SK-N-SH (cell line): Measurements from ENCODE around the gene KCNA10. TPM values are rescaled to one million over a fixed set of nuclear protein-coding genes. Genes with fewer than 3 reads are reported as not detected.

ENCODE experiments used
- CTCF ChIA-PET: fragments of 300-600, 350-600 bp; formaldehyde crosslinking; extraction: SDS; loops from one replicate; lab custom pipeline; 2021; lab: Yijun Ruan, JAX
- POLR2A ChIA-PET: fragments of 350-600 bp; sonication (Branson Sonifier 250); formaldehyde crosslinking; extraction: SDS; loops from one replicate; lab custom pipeline; 2020; ENCODE audit warnings: antibody characterized with exemption, inconsistent platforms; lab: Yijun Ruan, JAX
- DNase-seq: peaks from one replicate; pipeline ENCODE4 v3.0.0; 2012
- H2AFZ ChIP-seq: fragments of 200-600 bp; sonication (generic); 2 replicates; pipeline ENCODE4 v1.8.1; 2016; ENCODE audit warnings: antibody characterized with exemption, mild to moderate bottlenecking, low read depth
- H3F3A ChIP-seq: fragments of 200-600 bp; sonication (generic); replicated peaks from 2 replicates; pipeline ENCODE3; 2016; ENCODE audit warnings: antibody characterized with exemption, mild to moderate bottlenecking; ENCODE audit not compliant: insufficient read depth
- H3K27ac ChIP-seq, 2 experiments: fragments of 200-500 bp in 1 of 2; fragments of 200-600 bp in 1 of 2; sonication (Bioruptor generic) in 1 of 2; sonication (generic), shearing (Covaris generic) in 1 of 2; 2 replicates each; pipeline versions ENCODE4 v1.5.1 to v1.6.1; 2014 to 2016; ENCODE audit warnings: low read depth in 2 of 2, inconsistent platforms in 1 of 2, low read length in 1 of 2, mild to moderate bottlenecking in 1 of 2, mixed read lengths in 1 of 2
- H3K27me3 ChIP-seq: fragments of 200-600 bp; sonication (generic), shearing (Covaris generic); 2 replicates; pipeline ENCODE4 v1.6.1; 2016; ENCODE audit warnings: mixed run types; ENCODE audit not compliant: insufficient read depth
- H3K36me3 ChIP-seq, 2 experiments: fragments of 200-500 bp in 1 of 2; fragments of 200-600 bp in 1 of 2; sonication (Bioruptor generic) in 1 of 2; sonication (generic) in 1 of 2; replicated peaks in 1 of 2; 2 replicates each; pipeline versions ENCODE3 to v1.5.1; 2014 to 2016; ENCODE audit warnings: low read length in 1 of 2, mild to moderate bottlenecking in 1 of 2; ENCODE audit not compliant: insufficient read depth in 2 of 2, control insufficient read depth in 1 of 2
- H3K4me1 ChIP-seq, 2 experiments: fragments of 200-500 bp in 1 of 2; fragments of 200-600 bp in 1 of 2; sonication (Bioruptor generic) in 1 of 2; sonication (generic), shearing (Covaris generic) in 1 of 2; 2 replicates each; pipeline versions ENCODE4 v1.5.1 to v1.6.1; 2014 to 2016; ENCODE audit warnings: low read depth in 1 of 2, low read length in 1 of 2, mixed run types in 1 of 2; ENCODE audit not compliant: insufficient read depth in 2 of 2, control insufficient read depth in 1 of 2
- H3K4me2 ChIP-seq: fragments of 200-600 bp; sonication (generic), shearing (Covaris generic); 2 replicates; pipeline ENCODE4 v1.6.1; 2017; ENCODE audit warnings: mixed run types
- H3K4me3 ChIP-seq, 2 experiments: fragments of 200-500 bp in 1 of 2; fragments of 200-600 bp in 1 of 2; sonication (Bioruptor generic) in 1 of 2; sonication (generic), shearing (Covaris generic) in 1 of 2; 2 replicates each; pipeline versions ENCODE4 v1.5.1 to v1.8.1; 2014 to 2016; ENCODE audit warnings: low read depth in 2 of 2, inconsistent platforms in 1 of 2, low read length in 1 of 2, mild to moderate bottlenecking in 1 of 2, mixed read lengths in 1 of 2, moderate library complexity in 1 of 2
- H3K79me2 ChIP-seq: fragments of 200-600 bp; sonication (generic); 2 replicates; pipeline ENCODE4 v1.8.1; 2017; ENCODE audit warnings: mild to moderate bottlenecking; ENCODE audit not compliant: insufficient read depth
- H3K9ac ChIP-seq: fragments of 200-600 bp; sonication (generic); 2 replicates; pipeline ENCODE4 v1.6.1; 2017; ENCODE audit warnings: mixed run types
- H3K9me2 ChIP-seq: fragments of 200-600 bp; sonication (generic); 2 replicates; pipeline ENCODE4 v1.6.1; 2017; ENCODE audit warnings: mixed run types
- H3K9me3 ChIP-seq: fragments of 200-600 bp; sonication (generic); 2 replicates; pipeline ENCODE4 v1.6.1; 2017; ENCODE audit warnings: mixed run types, mild to moderate bottlenecking, moderate library complexity
- H4K20me1 ChIP-seq: fragments of 200-600 bp; sonication (generic); 2 replicates; pipeline ENCODE4 v1.6.1; 2017; ENCODE audit warnings: mild to moderate bottlenecking, mixed run types; ENCODE audit not compliant: insufficient read depth
- CHD2 ChIP-seq: fragments of 150-350 bp; IDR thresholded peaks from 2 replicates; pipeline ENCODE4 v1.6.1; 2018; ENCODE audit warnings: low read length; ENCODE audit not compliant: partially characterized antibody
- CTCF ChIP-seq: fragments of 200-600 bp; sonication (generic); IDR thresholded peaks from 2 replicates; pipeline ENCODE4 v1.6.1; 2017; ENCODE audit warnings: antibody characterized with exemption, mild to moderate bottlenecking, moderate library complexity
- EZH2phosphoT487 ChIP-seq: fragments of 200-600 bp; sonication (generic); IDR thresholded peaks from 2 replicates; pipeline ENCODE4 v1.6.1; 2017; ENCODE audit warnings: low read depth, mixed run types, mild to moderate bottlenecking, antibody characterized with exemption, moderate library complexity, borderline replicate concordance
- FOXJ3 ChIP-seq: sonication (generic); formaldehyde crosslinking; IDR thresholded peaks from 2 replicates; pipeline ENCODE4 v1.5.1; 2020; ENCODE audit warnings: mild to moderate bottlenecking, missing genetic modification reagents
- GABPA ChIP-seq: IDR thresholded peaks from 2 replicates; pipeline ENCODE4 v1.4.0; 2012; ENCODE audit warnings: low read depth, mild to moderate bottlenecking
- IRF3 ChIP-seq: fragments of 150-350 bp; IDR thresholded peaks from 2 replicates; pipeline ENCODE4 v1.6.1; 2016; ENCODE audit warnings: mild to moderate bottlenecking, low read depth, low read length
- JUND ChIP-seq: IDR thresholded peaks from 2 replicates; pipeline ENCODE4 v1.4.0; 2012
- MXI1 ChIP-seq: IDR thresholded peaks from 2 replicates; pipeline ENCODE4 v1.6.1; 2012; ENCODE audit warnings: mild to moderate bottlenecking, low read depth, low read length, improper control_type of control experiment
- RAD21 ChIP-seq: IDR thresholded peaks from 2 replicates; pipeline ENCODE4 v1.6.1; 2012; ENCODE audit warnings: mild to moderate bottlenecking, low read length
- RCOR1 ChIP-seq: fragments of 150-350 bp; IDR thresholded peaks from 2 replicates; pipeline ENCODE4 v1.6.1; 2017; ENCODE audit warnings: antibody characterized with exemption, low read length
- REST ChIP-seq: IDR thresholded peaks from 2 replicates; pipeline ENCODE4 v1.6.1; 2012; ENCODE audit warnings: mild to moderate bottlenecking, low read depth, low read length, moderate library complexity
- RFX5 ChIP-seq: IDR thresholded peaks from 2 replicates; pipeline ENCODE4 v1.6.1; 2012; ENCODE audit warnings: mild to moderate bottlenecking, improper control_type of control experiment, low read length
- SMC3 ChIP-seq: IDR thresholded peaks from 2 replicates; pipeline ENCODE4 v1.6.1; 2012; ENCODE audit warnings: low read depth, low read length, improper control_type of control experiment
- TCF12 ChIP-seq: IDR thresholded peaks from 2 replicates; pipeline ENCODE4 v1.4.0; 2012
- TEAD4 ChIP-seq: IDR thresholded peaks from 2 replicates; pipeline ENCODE4 v1.4.0; 2012; ENCODE audit warnings: mild to moderate bottlenecking, borderline replicate concordance; ENCODE audit not compliant: insufficient read depth
- USF1 ChIP-seq: IDR thresholded peaks from 2 replicates; pipeline ENCODE4 v1.4.0; 2012; ENCODE audit warnings: low read depth, borderline replicate concordance
- WGBS: methylation state at CpG from one replicate; pipeline ENCODE4 v1.1.6; 2017; ENCODE audit warnings: low lambda C conversion rate; 5-methylcytosine and 5-hydroxymethylcytosine counted together
- polyA plus RNA-seq, 3 experiments: library from polyadenylated mRNA; depleted of rRNA; stranded (reverse); fragments of >200 nt; gene quantifications; 2 replicates each; pipeline ENCODE4 v1.2.3, GENCODE V29; 2012

KCNA10 gene
- polyA plus RNA-seq, 1 of the 3 experiments (the other 2 are of a cell fraction) = not detected

GRCh38 chr1:110498270-110498669 lies 20.7 kb downstream of the KCNA10 start:
- H4K20me1 ChIP-seq = no peaks in the 10 kb centered on the region
- WGBS = 37% methylated on average over 6 of the region's 6 CpGs
- H3F3A ChIP-seq = no peaks in the 10 kb centered on the region
- no peaks in the 10 kb centered on the region for H3K4me1 ChIP-seq
- no peak overlapping the region for H3K27ac ChIP-seq
- no peak overlapping the region for H3K4me3 ChIP-seq
- H3K9me3 ChIP-seq = no peaks in the 10 kb centered on the region
- no peaks in the 10 kb centered on the region for H3K9me2 ChIP-seq
- H3K27me3 ChIP-seq = no peaks in the 10 kb centered on the region; the same call in 1 of the 2 replicates
- H3K79me2 ChIP-seq = no peaks in the 10 kb centered on the region
- TF ChIP-seq IRF3 = no peak
- H3K36me3 ChIP-seq = no peaks in the 10 kb centered on the region
- no peak overlapping the region for H2AFZ ChIP-seq
- no peak for DNase-seq
- ChIA-PET POLR2A (no interaction called here), CTCF (interaction anchor here (1.1 to 9.3 kb wide), 8 partner anchors 10 to 301 kb away, joined by 4 to 132 read pairs (median 46); partner anchors contain the start of gene KCNA10)
- H3K4me2 ChIP-seq = no peak overlapping the region
- no peak overlapping the region for H3K9ac ChIP-seq

- 26% methylated on average over 8 of the region's 8 CpGs for WGBS
- H3K9me2 ChIP-seq = no peaks in the 10 kb centered on the region
- H4K20me1 ChIP-seq = no peaks in the 10 kb centered on the region
- no peak overlapping the region; a peak in 1 of 4 replicates for H3K4me3 ChIP-seq
- no peaks in the 10 kb centered on the region for H3K4me1 ChIP-seq
- no peaks in the 10 kb centered on the region for H3K36me3 ChIP-seq
- no peak overlapping the region for H3K4me2 ChIP-seq
- no peaks in the 10 kb centered on the region for H3F3A ChIP-seq
- no peaks in the 10 kb centered on the region for H3K79me2 ChIP-seq
- TF ChIP-seq FOXJ3 (CRISPR knock-in tag) (no peak), SMC3 (peak; percentile 82), REST (no peak), JUND (no peak), RCOR1 (no peak), CTCF (peak; percentile 97), USF1 (no peak), RAD21 (peak; percentile 97), MXI1 (no peak), EZH2phosphoT487 (no peak), TCF12 (no peak), RFX5 (no peak), GABPA (no peak), TEAD4 (no peak), IRF3 (no peak), CHD2 (peak; percentile 33)
- ChIA-PET POLR2A (interaction anchor here (0.9 to 1.4 kb wide), 2 partner anchors 8 to 87 kb away, joined by 3 read pairs; no protein-coding TSS in a partner anchor), CTCF (interaction anchor here (0.5 to 9.3 kb wide), 118 partner anchors 8 to 856 kb away, joined by 3 to 162 read pairs (median 5); partner anchors contain the start of genes KCNA10, KCNA2, KCNC4 and LAMTOR5)
- DNase-seq = peak; percentile 86
- H3K27ac ChIP-seq = no peak overlapping the region
- H3K27me3 ChIP-seq = no peaks in the 10 kb centered on the region; the same call in 1 of the 2 replicates
- H2AFZ ChIP-seq = no peak overlapping the region
- H3K9ac ChIP-seq = no peak overlapping the region
- H3K9me3 ChIP-seq = no peaks in the 10 kb centered on the region
These were observed 22.9 kb downstream of the KCNA10 start for GRCh38 chr1:110495926-110496600.
